PC-9 (cell line): ENCODE data around the gene RTL1.

Experiments used
- CTCF ChIP-seq: fragments of 200-600 bp; sonication (generic); conservative IDR thresholded peaks from 2 replicates; pipeline ENCODE4 v1.6.1; 2017; ENCODE audit warnings: mixed run types, antibody characterized with exemption, mild to moderate bottlenecking, moderate library complexity
- EZH2 ChIP-seq: fragments of 200-600 bp; sonication (generic); IDR thresholded peaks from 2 replicates; pipeline ENCODE4 v1.8.0; 2017; ENCODE audit warnings: antibody characterized with exemption, low read depth

GRCh38 chr14:100855256-100855930, 48.1 kb downstream of the RTL1 start:
- no peak for TF ChIP-seq CTCF
- TF ChIP-seq EZH2, result no peak
